GM18870 (cell line): ENCODE data around the gene LAGE3.

Experiments used
- ATAC-seq: cut with Tn5 transposase; IDR thresholded peaks from one replicate; pipeline ENCODE4 v1.9.1; 2021; ENCODE audit warnings: moderate library complexity; ENCODE audit not compliant: unreplicated experiment

LAGE3 gene

DNA sequence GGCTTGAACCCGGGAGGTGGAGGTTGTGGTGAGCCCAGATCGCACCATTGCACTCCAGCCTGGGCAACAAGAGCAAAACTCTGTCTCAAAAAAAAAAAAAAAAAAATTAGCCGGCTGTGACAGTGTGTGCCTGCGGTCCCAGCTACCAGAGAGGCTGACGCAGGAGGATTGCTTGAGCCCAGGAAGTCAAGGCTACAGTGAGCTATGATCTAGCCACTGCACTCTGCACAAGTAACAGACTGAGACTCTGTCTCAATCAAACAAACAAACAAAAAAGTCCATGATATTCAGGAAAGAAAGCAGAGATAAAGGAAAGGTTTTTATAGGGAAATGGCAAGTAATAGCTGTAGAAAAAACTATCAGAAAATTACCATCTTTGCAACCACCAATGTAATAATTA is 2.1 kb upstream of the LAGE3 start:
- no peak for ATAC-seq

DNA sequence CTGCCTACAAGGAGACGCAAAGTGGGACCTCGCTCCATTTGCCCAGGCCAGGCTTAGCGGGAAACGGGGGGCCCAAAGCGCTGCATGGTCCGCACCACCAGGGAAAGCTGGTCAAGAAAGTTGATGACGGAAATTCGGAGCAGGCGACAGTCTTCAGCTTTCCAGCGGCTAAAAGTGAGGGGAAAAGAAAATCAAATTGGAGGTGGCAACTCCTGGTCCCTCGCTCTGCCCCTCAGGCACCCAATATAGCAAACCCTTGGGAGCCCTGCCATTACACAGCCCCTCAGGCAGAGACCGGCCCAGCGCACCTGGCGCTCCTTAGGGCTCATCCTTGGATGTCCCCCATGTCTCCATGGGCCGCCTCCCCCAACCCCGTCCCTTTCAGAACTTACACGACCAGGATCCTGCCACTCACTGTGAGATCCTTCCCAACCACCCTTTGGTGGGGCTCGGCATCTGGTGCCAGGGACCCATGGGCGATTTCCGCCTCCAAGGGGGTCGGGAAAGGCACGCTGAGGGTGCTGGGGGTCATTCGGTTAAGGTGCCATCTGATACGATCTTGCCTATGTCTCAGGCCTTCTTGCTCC is 1.1 kb downstream of the LAGE3 start:
- ATAC-seq, result no peak

DNA sequence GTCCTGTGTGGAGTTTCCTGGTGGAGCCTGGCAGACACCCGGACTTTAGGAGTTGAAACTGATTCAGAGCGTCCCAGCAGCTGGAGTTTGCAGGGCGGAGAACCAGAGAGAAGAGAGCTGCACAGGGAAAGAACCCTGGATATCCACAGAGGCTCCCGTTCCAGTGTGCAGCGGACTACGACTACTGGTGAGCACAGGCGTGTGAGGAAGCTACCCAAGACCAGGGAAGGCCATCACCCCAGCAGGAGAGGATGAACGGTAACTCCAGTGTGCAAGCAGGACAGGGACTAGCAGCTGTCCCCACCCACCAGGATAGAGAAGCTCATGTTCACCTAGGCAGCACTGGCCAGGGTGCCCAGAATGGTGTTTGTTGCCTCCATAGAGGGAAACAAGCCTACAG is 2.3 kb downstream of the LAGE3 start:
- no peak for ATAC-seq

DNA sequence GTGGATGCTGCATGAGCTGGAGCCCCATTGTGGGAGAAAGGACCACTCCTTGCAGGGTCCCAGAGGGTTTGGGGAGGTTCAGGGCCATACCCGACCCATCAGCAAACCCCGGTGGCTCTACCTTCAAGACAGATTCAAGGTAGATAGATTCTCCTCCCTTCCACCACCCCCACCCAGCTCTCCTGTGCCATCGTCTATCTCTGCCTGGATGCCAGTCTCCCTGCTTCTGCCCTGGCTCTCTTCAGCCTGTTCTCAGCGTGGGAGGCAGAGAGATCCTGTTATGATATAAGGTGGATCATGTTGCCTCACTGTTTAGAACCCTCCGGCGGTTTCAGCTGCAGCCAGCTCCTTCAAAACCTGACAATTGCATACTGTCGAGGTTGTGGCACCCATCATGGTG is 5.4 kb downstream of the LAGE3 start:
- no peak for ATAC-seq

DNA sequence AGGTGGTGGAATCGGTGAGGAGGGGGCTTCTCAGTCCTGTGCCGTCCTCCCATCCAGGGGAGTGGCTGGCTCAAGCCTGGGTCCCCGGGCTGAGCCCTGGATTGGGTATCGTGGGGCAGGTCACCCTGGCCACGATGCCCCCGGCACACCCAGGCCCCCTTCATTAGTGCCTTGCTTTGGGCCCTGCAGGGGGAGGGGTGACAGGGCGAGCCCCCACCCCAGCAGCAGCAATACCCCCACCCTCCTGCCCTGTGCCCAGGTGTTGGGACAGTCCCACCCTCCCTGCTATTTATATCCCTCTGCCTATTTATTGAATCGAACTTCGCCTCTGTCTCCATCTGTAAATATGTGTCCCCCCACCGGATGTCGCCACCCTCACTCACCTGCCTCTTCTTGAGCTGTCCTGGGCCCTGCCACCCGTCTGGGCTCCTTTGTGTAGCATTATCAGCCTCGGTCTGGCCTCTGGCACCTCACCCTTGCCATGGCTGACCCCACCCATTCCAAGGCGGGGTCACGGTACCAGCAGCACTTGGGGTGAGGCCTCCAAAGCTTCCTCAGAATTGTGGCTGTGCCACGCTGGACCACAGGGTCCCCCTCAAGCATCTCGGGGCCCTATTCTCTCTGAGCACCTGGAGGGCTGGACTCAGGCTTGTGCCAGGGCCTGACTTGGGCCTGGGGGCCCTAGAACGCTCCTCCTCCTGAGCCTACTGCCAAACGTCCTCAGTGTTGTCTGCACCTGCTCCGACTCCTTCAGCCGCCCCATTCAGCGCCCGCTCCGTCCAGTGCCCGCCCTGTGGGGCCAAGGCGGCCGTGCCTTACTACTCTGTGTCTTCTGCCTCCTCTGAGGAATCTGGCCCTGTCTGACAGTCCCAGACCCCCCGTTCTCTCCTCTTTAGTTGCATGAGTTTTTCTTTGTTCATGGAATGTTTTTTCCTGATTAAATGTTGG is 6.1 kb downstream of the LAGE3 start:
- no peak for ATAC-seq

DNA sequence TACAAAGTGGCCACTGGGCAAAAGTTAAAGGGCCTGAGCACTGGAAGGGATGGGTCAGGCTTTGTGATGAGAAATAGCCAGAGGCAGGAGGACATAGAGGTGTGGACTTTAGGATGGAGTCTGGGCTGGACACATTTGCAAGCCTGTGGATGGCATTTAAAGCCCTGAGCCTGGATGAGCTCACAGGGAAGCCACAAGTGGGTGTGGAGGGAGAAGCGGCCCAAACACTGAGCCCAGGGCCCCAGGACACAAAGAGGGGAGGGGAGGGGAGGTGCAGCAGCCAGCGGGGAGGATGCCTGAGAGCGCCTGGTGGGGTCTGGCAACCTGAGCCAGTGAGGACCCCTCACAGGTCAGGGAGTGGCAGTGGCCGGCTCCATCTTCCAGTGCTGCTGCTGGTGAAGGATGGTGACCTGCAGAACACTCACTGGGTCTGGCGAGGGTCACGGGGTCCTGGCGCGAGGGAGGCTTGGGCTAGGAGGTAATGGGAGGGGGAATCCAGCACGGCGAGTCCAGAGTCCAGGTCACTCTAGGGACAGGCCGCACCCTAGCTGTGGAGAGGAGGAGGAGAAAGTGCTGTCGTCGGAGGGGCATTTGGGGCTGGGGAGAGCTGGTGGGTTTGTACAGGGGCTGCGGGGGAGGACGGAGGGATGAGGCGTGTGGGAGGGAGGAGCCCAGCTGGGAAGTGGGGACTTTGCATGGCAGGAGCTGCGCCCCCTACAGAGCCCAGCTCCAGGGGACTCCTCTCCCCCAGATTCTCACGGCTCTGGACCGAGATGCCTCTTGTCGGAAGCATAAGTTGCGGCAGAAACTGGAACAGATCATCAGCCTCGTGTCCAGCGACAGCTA is 7.0 kb downstream of the LAGE3 start:
- ATAC-seq, result no peak

DNA sequence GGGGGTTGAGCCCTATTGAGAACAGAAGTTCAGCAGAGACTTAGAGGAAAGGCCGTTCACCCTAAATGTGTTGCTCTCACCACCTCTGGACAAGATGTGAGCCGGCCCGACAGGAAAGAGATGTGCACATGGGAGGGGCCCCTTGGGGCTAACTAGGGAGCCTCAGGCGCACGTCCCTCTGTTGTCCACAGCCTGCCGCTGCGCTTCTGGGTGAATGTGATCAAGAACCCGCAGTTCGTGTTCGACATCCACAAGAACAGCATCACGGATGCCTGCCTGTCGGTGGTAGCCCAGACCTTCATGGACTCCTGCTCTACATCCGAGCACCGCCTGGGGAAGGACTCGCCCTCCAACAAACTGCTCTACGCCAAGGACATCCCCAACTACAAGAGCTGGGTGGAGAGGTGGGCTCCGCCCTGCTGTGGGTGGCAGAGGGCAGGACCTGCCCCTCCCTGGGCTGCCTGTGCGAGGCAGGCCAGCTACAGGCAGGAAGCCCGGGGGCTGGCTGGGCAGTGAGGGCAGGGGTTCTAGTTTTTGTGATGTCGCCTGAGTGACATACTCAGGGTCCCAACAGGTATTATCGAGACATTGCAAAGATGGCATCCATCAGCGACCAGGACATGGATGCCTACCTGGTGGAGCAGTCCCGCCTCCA is 8.0 kb downstream of the LAGE3 start:
- no peak for ATAC-seq

DNA sequence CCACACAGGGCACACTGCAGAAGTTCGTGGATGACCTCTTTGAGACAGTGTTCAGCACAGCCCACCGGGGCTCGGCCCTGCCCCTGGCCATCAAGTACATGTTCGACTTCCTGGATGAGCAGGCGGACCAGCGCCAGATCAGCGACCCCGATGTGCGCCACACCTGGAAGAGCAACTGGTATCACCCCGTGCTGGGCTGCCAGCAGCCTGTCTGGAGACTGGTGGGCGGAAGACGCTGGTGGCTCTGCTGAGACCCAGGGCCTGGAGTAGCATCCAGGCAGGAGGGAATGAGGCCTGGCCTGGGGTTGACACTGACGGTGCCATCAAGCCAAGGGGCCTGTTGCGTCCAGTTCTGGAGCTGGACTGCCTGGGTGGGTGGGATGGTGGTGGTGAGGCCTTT is 8.6 kb downstream of the LAGE3 start:
- ATAC-seq, result no peak

DNA sequence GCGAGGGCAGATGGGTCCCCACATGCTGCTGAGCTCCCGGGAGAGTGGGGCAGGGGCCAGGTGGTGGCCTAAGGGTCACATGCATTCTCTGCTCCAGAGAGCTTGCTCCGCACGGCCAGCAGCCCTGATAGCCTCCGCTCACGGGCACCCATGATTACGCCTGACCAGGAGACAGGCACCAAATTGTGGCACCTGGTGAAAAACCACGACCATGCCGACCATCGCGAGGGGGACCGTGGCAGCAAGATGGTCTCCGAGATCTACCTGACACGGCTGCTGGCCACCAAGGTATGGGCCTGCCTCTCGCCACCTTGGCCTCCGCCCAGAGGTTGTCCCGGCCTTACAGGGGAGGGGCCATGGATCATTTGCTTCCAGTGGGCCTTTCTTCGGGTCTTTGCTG is 9.2 kb downstream of the LAGE3 start:
- ATAC-seq, result no peak

DNA sequence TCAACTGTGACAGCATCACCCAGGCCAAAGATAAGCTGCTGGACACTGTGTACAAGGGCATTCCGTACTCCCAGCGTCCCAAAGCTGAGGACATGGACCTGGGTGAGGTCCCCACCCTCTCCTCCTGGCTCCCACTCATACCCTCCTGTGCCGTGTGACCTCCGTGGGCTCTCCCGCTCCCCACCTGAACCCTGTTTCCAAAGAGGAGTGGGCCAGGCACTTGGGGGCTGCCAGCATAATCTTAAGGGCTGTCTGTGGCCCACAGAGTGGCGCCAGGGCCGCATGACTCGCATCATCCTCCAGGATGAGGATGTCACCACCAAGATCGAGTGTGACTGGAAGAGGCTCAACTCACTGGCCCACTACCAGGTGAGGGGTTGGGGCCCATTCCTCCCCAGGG is 10.0 kb downstream of the LAGE3 start:
- no peak for ATAC-seq

DNA sequence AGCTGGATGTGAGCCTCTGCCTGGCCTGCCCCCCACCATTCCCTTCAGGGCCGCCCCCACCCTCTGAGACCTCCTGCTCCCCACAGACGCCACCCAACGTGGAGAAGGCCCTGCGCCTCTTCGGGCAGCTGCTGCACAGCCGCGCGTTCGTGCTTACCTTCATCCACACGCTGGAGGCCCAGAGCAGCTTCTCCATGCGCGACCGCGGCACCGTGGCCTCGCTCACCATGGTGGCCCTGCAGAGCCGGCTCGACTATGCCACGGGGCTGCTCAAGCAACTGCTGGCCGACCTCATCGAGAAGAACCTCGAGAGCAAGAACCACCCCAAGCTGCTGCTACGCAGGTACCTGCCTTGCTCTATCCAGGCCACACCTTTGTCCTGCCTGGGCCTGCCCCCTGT is 10.9 kb downstream of the LAGE3 start:
- no peak for ATAC-seq

DNA sequence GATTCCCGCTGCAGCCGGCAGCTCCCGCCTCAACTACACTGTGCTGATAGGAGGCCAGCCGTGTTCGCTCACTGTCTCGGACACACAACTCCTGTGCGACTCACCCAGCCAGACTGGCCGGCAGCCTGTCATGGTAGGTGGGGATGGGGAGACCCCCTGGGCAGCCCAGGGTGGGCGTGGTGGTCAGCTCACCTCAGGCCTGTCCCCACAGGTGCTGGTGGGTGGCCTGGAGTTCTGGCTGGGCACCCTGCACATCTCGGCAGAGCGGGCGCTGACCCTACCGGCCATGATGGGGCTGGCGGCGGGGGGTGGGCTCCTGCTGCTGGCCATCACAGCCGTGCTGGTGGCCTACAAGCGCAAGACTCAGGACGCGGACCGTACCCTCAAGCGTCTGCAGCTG is 11.5 kb downstream of the LAGE3 start:
- no peak for ATAC-seq

DNA sequence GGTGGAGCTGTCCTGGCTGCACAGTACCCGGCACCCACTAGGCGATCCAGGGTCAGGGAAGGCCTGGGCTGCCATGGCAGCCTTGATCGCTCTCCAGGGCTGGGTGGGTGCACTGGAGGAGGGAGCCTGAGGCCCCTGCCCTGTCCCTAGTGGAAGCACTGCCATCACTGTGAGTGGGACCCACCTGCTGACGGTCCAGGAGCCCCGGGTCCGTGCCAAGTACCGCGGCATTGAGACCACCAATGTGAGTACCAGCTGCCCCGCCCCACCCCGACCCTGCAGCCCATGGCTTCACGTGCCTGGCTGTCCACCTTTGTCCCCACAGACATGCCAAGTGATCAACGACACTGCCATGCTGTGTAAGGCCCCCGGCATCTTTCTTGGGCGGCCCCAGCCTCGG is 12.2 kb downstream of the LAGE3 start:
- ATAC-seq, result no peak

DNA sequence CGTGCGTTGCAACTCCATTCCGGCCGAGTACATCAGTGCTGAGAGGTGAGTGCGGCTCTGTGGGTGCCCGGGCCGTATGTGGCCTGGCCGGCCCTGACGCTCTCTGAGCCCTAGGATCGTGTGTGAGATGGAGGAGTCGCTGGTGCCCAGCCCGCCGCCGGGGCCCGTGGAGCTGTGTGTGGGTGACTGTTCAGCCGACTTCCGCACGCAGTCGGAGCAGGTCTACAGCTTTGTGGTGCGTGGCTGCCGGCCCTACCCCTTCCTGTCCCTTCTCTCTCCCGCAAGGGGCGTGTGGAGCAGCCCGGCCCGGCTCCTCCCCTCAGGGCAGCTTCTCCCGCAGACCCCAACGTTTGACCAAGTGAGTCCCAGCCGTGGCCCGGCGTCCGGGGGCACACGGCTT is 13.0 kb downstream of the LAGE3 start:
- ATAC-seq, result no peak

DNA sequence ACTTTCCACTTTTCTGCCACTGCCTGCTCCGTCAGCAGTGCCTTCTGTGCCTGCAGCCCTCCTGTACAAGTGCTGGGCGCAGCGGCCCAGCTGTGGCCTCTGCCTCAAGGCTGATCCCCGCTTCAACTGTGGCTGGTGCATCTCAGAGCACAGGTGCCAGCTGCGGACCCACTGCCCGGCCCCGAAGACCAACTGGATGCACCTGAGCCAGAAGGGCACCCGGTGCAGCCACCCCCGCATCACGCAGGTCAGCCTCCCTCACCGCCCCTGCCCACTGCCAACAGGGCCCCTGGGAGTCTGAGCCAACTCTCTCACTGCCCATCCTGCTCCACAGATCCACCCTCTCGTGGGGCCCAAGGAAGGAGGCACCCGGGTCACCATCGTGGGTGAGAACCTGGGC is 13.5 kb downstream of the LAGE3 start:
- ATAC-seq, result no peak

DNA sequence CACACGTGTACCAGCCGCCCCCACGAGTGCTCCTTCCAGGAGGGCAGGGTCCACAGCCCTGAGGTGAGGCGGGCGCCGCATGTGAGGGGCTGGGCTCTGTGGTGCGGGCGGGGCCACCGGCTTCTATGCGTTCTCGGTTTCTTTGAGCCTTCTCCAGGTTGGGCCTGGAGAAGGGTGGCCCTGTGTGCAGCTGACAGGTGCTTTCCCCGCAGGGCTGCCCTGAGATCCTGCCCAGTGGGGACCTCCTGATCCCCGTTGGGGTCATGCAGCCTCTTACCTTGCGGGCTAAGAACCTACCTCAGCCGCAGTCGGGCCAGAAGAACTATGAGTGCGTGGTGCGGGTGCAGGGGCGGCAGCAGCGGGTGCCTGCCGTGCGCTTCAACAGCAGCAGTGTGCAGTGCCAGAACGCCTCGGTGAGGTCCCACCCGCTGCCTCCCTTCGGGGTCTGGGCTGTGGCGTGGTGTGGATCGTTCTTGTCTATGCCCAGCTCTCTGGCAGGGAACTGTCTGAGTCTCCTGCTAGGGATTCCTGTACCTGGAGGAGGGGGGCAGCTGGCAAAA is 14.2 kb downstream of the LAGE3 start:
- ATAC-seq, result no peak

DNA sequence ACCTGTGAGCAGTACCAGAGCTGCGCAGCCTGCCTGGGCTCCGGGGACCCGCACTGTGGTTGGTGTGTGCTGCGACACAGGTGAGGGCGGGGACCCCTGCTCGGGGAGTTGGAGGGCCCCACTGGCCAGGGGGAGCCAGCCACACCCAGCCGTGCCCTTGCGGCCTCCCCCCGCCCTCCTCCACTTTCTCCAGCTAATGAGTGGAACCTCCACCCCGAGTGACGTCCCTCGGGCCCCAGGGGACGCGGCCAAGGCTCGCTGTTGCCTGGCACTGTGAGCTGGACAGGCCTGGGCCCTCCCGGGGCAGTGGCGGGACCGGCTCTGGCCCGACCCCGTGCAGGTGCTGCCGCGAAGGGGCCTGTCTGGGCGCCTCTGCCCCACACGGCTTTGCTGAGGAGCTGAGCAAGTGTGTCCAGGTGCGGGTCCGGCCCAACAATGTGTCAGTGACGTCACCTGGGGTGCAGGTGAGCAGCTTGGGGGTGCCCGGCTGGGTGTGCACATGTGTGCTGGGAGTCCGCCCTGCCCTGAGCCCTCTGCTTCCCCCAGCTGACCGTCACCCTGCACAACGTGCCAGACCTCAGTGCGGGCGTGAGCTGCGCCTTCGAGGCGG is 15.4 kb downstream of the LAGE3 start:
- no peak for ATAC-seq

DNA sequence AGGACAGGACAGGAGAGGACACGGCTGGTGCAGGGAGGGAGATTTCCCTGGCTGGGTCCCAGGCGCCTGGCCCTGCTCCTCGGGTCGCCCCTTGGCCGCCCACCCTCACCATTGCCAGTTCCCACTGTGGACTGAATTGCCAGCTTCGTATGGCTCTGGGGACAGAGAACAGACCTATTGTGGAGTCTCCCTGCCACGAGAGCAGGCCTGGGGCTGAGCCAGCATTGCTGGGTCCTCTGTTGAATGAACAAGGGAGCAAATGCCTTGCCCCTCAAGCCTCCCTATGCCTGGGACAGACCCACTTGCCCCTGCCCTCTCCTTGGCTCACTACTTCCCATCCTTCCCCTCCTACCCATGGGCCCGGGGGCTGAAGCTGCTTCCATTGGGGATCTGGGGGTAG is 16.7 kb downstream of the LAGE3 start:
- ATAC-seq, result no peak

DNA sequence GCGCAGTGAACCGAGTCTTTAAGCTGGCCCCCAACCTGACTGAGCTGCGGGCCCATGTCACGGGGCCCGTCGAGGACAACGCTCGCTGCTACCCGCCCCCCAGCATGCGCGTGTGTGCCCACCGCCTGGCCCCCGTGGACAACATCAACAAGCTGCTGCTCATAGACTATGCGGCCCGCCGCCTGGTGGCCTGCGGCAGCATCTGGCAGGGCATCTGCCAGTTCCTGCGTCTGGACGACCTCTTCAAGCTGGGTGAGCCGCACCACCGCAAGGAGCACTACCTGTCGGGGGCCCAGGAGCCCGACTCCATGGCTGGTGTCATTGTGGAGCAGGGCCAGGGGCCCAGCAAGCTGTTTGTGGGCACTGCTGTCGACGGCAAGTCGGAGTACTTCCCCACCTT is 18.8 kb downstream of the LAGE3 start:
- ATAC-seq, result no peak

DNA sequence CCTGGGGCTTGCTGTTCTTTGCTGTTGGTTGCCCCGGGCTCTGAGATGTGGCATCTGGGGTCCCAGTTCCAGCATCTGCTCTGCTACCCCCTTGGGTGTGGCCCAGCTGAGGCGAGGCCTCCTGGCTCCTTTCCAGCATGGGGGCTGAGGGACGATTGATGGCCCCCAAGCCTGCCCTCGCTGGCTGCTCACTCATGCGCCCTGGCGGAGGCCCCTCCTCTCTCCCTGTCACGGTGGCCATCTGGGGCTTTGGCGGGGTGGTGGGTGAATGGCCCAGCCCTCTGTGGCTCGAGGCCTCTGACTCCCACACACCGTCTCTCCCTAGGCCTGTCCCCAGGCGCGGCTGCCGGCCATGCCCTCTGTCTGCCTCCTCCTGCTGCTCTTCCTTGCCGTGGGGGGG is 19.2 kb downstream of the LAGE3 start:
- no peak for ATAC-seq
